Neural progenitor cell (in vitro differentiated cells): Measurements from ENCODE around the gene CACTIN. TPM values are rescaled to one million over a fixed set of nuclear protein-coding genes. Genes with fewer than 3 reads are reported as not detected.

ENCODE experiments used
- DNase-seq: peaks from one replicate; pipeline ENCODE4 v3.0.0-alpha.2; 2016; ENCODE audit warnings: low spot score
- H2AFZ ChIP-seq: fragments of 200-600 bp; sonication (generic); replicated peaks from 2 replicates; pipeline ENCODE4 v1.6.1; 2016; ENCODE audit warnings: antibody characterized with exemption
- H3F3A ChIP-seq: fragments of 200-600 bp; sonication (generic); 2 replicates; pipeline ENCODE4 v1.6.1; 2016; ENCODE audit warnings: antibody characterized with exemption, low read depth
- H3K27ac ChIP-seq: fragments of 200-600 bp; sonication (generic); 2 replicates; pipeline ENCODE4 v1.5.1; 2016; ENCODE audit warnings: mild to moderate bottlenecking
- H3K27me3 ChIP-seq: fragments of 200-600 bp; sonication (generic); 2 replicates; pipeline ENCODE4 v1.6.1; 2016; ENCODE audit warnings: mild to moderate bottlenecking, moderate library complexity
- H3K36me3 ChIP-seq: fragments of 200-600 bp; sonication (generic); 2 replicates; pipeline ENCODE4 v1.5.1; 2016
- H3K4me1 ChIP-seq: fragments of 200-600 bp; sonication (generic); 2 replicates; pipeline ENCODE4 v1.6.1; 2016; ENCODE audit warnings: mixed run types
- H3K4me2 ChIP-seq: fragments of 200-600 bp; sonication (generic); 2 replicates; pipeline ENCODE4 v1.6.1; 2016
- H3K4me3 ChIP-seq: fragments of 200-600 bp; sonication (generic); 2 replicates; pipeline ENCODE4 v1.5.1; 2016
- H3K79me2 ChIP-seq: fragments of 200-600 bp; sonication (generic); 2 replicates; pipeline ENCODE4 v1.6.1; 2016; ENCODE audit warnings: low read depth
- H3K9ac ChIP-seq: fragments of 200-600 bp; sonication (generic); 2 replicates; pipeline ENCODE4 v1.6.1; 2016
- H3K9me3 ChIP-seq: fragments of 200-600 bp; sonication (generic); 2 replicates; pipeline ENCODE4 v1.5.1; 2016; ENCODE audit warnings: low read depth
- H4K20me1 ChIP-seq: fragments of 200-600 bp; sonication (generic); 2 replicates; pipeline ENCODE4 v1.6.1; 2016; ENCODE audit warnings: low read depth
- H3K27ac Mint-ChIP-seq: 3 replicates; pipeline ENCODE4 v1.8.0; 2021; ENCODE audit warnings: mixed read lengths
- H3K27me3 Mint-ChIP-seq: 2 replicates; pipeline ENCODE4 v1.8.0; 2022; ENCODE audit warnings: low read depth, mild to moderate bottlenecking, inconsistent platforms, moderate library complexity, mixed read lengths; ENCODE audit not compliant: insufficient read depth
- H3K36me3 Mint-ChIP-seq: 3 replicates; pipeline ENCODE4 v1.8.0; 2021; ENCODE audit warnings: mixed read lengths
- H3K4me1 Mint-ChIP-seq: 3 replicates; pipeline ENCODE4 v1.8.0; 2021; ENCODE audit warnings: mixed read lengths
- H3K4me3 Mint-ChIP-seq: 3 replicates; pipeline ENCODE4 v1.8.0; 2021; ENCODE audit warnings: mild to moderate bottlenecking, moderate library complexity, mixed read lengths
- H3K9me3 Mint-ChIP-seq: 3 replicates; pipeline ENCODE4 v1.8.0; 2020; ENCODE audit warnings: mixed read lengths
- CTCF ChIP-seq: fragments of 200-600 bp; sonication (generic); IDR thresholded peaks from 2 replicates; pipeline ENCODE4 v1.5.1; 2017; ENCODE audit warnings: antibody characterized with exemption, mild to moderate bottlenecking
- EZH2 ChIP-seq: fragments of 200-600 bp; sonication (generic); IDR thresholded peaks from 2 replicates; pipeline ENCODE4 v1.6.1; 2017; ENCODE audit warnings: antibody characterized with exemption, mild to moderate bottlenecking, moderate library complexity
- EZH2phosphoT487 ChIP-seq: fragments of 200-600 bp; sonication (generic); IDR thresholded peaks from 2 replicates; pipeline ENCODE4 v1.6.1; 2017; ENCODE audit warnings: antibody characterized with exemption
- total RNA-seq: library from RNA; depleted of rRNA; stranded (reverse); fragments of >200 nt; gene quantifications from 2 replicates; pipeline ENCODE4 v1.2.3, GENCODE V29; 2015; ENCODE audit warnings: low replicate concordance

The CACTIN gene
- total RNA-seq: 6.0 and 35.4 TPM in 2 replicates

- H3K27ac Mint-ChIP-seq: peak within 1 kb of the TSS; percentile 99
- peaks cover 21% of the 10 kb centered on the region for H3K4me1 Mint-ChIP-seq
- Histone ChIP-seq H3K79me2 (peaks cover 21% of the 10 kb centered on the region), H2AFZ (peak within 1 kb of the TSS; percentile 44), H3F3A (peaks cover 16% of the 10 kb centered on the region), H3K4me1 (peaks cover 8% of the 10 kb centered on the region), H3K4me2 (peak within 1 kb of the TSS; percentile 84), H3K27me3 (no peaks in the 10 kb centered on the region), H3K36me3 (no peaks in the 10 kb centered on the region), H4K20me1 (peaks cover 23% of the 10 kb centered on the region), H3K9ac (peak within 1 kb of the TSS; percentile 90), H3K27ac (peak within 1 kb of the TSS; percentile 95), H3K9me3 (no peaks in the 10 kb centered on the region), H3K4me3 (peak within 1 kb of the TSS; percentile 83)
- peaks cover 5% of the 10 kb centered on the region for H3K36me3 Mint-ChIP-seq
- peaks cover 4% of the 10 kb centered on the region for H3K27me3 Mint-ChIP-seq
- peak within 1 kb of the TSS; percentile 95 for H3K4me3 Mint-ChIP-seq
- peak; percentile 99 for DNase-seq
- no peak for TF ChIP-seq EZH2
- TF ChIP-seq CTCF: no peak
- no peak for TF ChIP-seq EZH2phosphoT487
- H3K9me3 Mint-ChIP-seq: no peaks in the 10 kb centered on the region
Measured at GRCh38 chr19:3626473-3627350, at the start of gene CACTIN. CACTIN (minus strand) TSS chr19:3626790; CDS start chr19:3626762, 28 bp downstream.

- Histone ChIP-seq H3K4me1 (peaks cover 27% of the 10 kb centered on the region), H3K79me2 (peaks cover 50% of the 10 kb centered on the region), H3K4me2 (no peak overlapping the region), H3K27me3 (no peaks in the 10 kb centered on the region), H3K9ac (no peak overlapping the region), H3K9me3 (no peaks in the 10 kb centered on the region), H3K36me3 (no peaks in the 10 kb centered on the region), H2AFZ (no peak overlapping the region), H3K27ac (no peak overlapping the region), H3K4me3 (no peak overlapping the region), H4K20me1 (peaks cover 65% of the 10 kb centered on the region), H3F3A (no peaks in the 10 kb centered on the region)
- Mint-ChIP-seq H3K4me3 (peak overlapping the region; percentile 16), H3K9me3 (no peaks in the 10 kb centered on the region), H3K36me3 (peaks cover 1% of the 10 kb centered on the region), H3K27me3 (peaks cover 5% of the 10 kb centered on the region), H3K4me1 (peaks cover 19% of the 10 kb centered on the region), H3K27ac (no peak overlapping the region)
- TF ChIP-seq EZH2phosphoT487: no peak
- TF ChIP-seq EZH2: no peak
- no peak for TF ChIP-seq CTCF
- DNase-seq: no peak
Measured at GRCh38 chr19:3674784-3675543, 48.4 kb upstream of the CACTIN start.

GRCh38 chr19:3673506-3674439 lies 47.2 kb upstream of the CACTIN start:
- H3K4me2 ChIP-seq: no peak overlapping the region
- H3K79me2 ChIP-seq: peaks cover 50% of the 10 kb centered on the region
- no peaks in the 10 kb centered on the region for H3K9me3 ChIP-seq
- H3K4me3 Mint-ChIP-seq: no peak overlapping the region
- H3F3A ChIP-seq: no peaks in the 10 kb centered on the region
- no peak overlapping the region for H2AFZ ChIP-seq
- DNase-seq: no peak
- peak overlapping the region; percentile 52 for H3K9ac ChIP-seq
- H4K20me1 ChIP-seq: peaks cover 74% of the 10 kb centered on the region
- no peak overlapping the region for H3K27ac Mint-ChIP-seq
- peaks cover 39% of the 10 kb centered on the region for H3K4me1 ChIP-seq
- H3K4me1 Mint-ChIP-seq: peaks cover 29% of the 10 kb centered on the region
- H3K9me3 Mint-ChIP-seq: no peaks in the 10 kb centered on the region
- H3K4me3 ChIP-seq: no peak overlapping the region
- TF ChIP-seq EZH2 (no peak), CTCF (no peak), EZH2phosphoT487 (no peak)
- H3K27me3 Mint-ChIP-seq: peaks cover 6% of the 10 kb centered on the region
- no peaks in the 10 kb centered on the region for H3K36me3 Mint-ChIP-seq
- H3K27ac ChIP-seq: no peak overlapping the region
- no peaks in the 10 kb centered on the region for H3K27me3 ChIP-seq
- no peaks in the 10 kb centered on the region for H3K36me3 ChIP-seq
